Endothelial cell of umbilical vein (primary cell): ENCODE results near the gene GAS2L3. TPM values are rescaled to one million over a fixed set of nuclear protein-coding genes. Genes with fewer than 3 reads are reported as not detected.

Source experiments
- BruUV-seq: library from RNA; stranded (reverse); fragments of 400-500 nt; replicated peaks from 2 replicates; lab custom pipeline; 2021; lab: Mats Ljungman, UMichigan
- CTCF ChIA-PET: fragments of 300-600, 350-600 bp; sonication (Branson Sonifier 250); formaldehyde crosslinking; loops from one replicate; lab custom pipeline; 2021; ENCODE audit warnings: antibody characterized with exemption, inconsistent platforms; lab: Charles Lee
- POLR2A ChIA-PET: fragments of 300-600, 350-600 bp; sonication (Branson Sonifier 250); formaldehyde crosslinking; loops from one replicate; lab custom pipeline; 2021; ENCODE audit warnings: antibody characterized with exemption, inconsistent platforms; lab: Charles Lee
- DNase-seq: peaks from one replicate; pipeline ENCODE4 v3.0.0-alpha.2; 2011; ENCODE audit warnings: low read depth, low spot score
- FAIRE-seq: peaks from 2 replicates; lab custom pipeline; 2011; peaks lifted over from hg19 to GRCh38; lab: Jason Lieb, UNC
- H2AFZ ChIP-seq: 2 replicates; pipeline ENCODE4 v1.6.0; 2012; ENCODE audit warnings: low read depth, low read length, control low read depth, inconsistent platforms
- H3K27ac ChIP-seq: 2 replicates; pipeline ENCODE4 v1.5.1; 2011; ENCODE audit warnings: low read depth, mild to moderate bottlenecking, control low read depth, low read length, moderate library complexity; ENCODE audit not compliant: insufficient read depth
- H3K27me3 ChIP-seq, 2 experiments: 2 replicates each; pipeline versions ENCODE4 v1.6.0 to v1.6.1; 2011; ENCODE audit warnings: low read length in 2 of 2, mixed read lengths in 1 of 2; ENCODE audit not compliant: control insufficient read depth in 2 of 2, insufficient read depth in 2 of 2
- H3K36me3 ChIP-seq, 2 experiments: 2 replicates in 1 of 2; 3 replicates in 1 of 2; pipeline ENCODE4 v1.5.1; 2011; ENCODE audit warnings: low read length in 2 of 2, mild to moderate bottlenecking in 1 of 2, moderate library complexity in 1 of 2; ENCODE audit not compliant: control insufficient read depth in 2 of 2, insufficient read depth in 2 of 2; ENCODE audit errors: extremely low read depth in 1 of 2
- H3K4me1 ChIP-seq: 3 replicates; pipeline ENCODE4 v1.5.1; 2011; ENCODE audit warnings: mild to moderate bottlenecking, low read length; ENCODE audit not compliant: control insufficient read depth, insufficient read depth; ENCODE audit errors: extremely low read depth
- H3K4me2 ChIP-seq: 2 replicates; pipeline ENCODE4 v1.6.1; 2011; ENCODE audit warnings: low read length, control low read depth, mixed read lengths; ENCODE audit not compliant: insufficient read depth
- H3K4me3 ChIP-seq, 3 experiments: fragments of 200-600 bp in 1 of 3; sonication (generic), shearing (Covaris generic) in 1 of 3; replicated peaks in 1 of 3; 2 replicates each; pipeline ENCODE4 v1.5.1; 2011 to 2016; ENCODE audit warnings: control low read depth in 3 of 3, low read length in 3 of 3, mild to moderate bottlenecking in 2 of 3, inconsistent platforms in 1 of 3, low read depth in 1 of 3, moderate library complexity in 1 of 3; ENCODE audit not compliant: insufficient read depth in 1 of 3
- H3K79me2 ChIP-seq: 2 replicates; pipeline ENCODE4 v1.6.0; 2012; ENCODE audit warnings: low read length, inconsistent platforms; ENCODE audit not compliant: control insufficient read depth, insufficient read depth
- H3K9ac ChIP-seq: replicated peaks from 2 replicates; pipeline ENCODE3; 2011; ENCODE audit warnings: low read length, control low read depth; ENCODE audit not compliant: insufficient read depth; ENCODE audit errors: extremely low read depth
- H3K9me1 ChIP-seq: replicated peaks from 3 replicates; pipeline ENCODE4 v1.6.0; 2011; ENCODE audit warnings: mild to moderate bottlenecking, low read length; ENCODE audit not compliant: control insufficient read depth, insufficient read depth; ENCODE audit errors: extremely low read depth
- H3K9me3 ChIP-seq: replicated peaks from 2 replicates; pipeline ENCODE4 v1.5.1; 2012; ENCODE audit warnings: low read length, inconsistent platforms; ENCODE audit not compliant: control insufficient read depth, insufficient read depth
- H4K20me1 ChIP-seq: replicated peaks from 2 replicates; pipeline ENCODE3; 2011; ENCODE audit warnings: mild to moderate bottlenecking, low read length; ENCODE audit not compliant: control insufficient read depth, insufficient read depth; ENCODE audit errors: extremely low read depth
- EZH2 ChIP-seq: IDR thresholded peaks from 2 replicates; pipeline ENCODE4 v1.6.1; 2012; ENCODE audit warnings: borderline replicate concordance, low read depth, mild to moderate bottlenecking, moderate library complexity, low read length, inconsistent platforms; ENCODE audit not compliant: severe bottlenecking
- FOS ChIP-seq: IDR thresholded peaks from 2 replicates; pipeline ENCODE4 v1.6.1; 2011; ENCODE audit warnings: mild to moderate bottlenecking, low read length, moderate library complexity, borderline replicate concordance; ENCODE audit not compliant: insufficient read depth
- GATA2 ChIP-seq: IDR thresholded peaks from 2 replicates; pipeline ENCODE4 v1.7.0; 2011; ENCODE audit warnings: low read depth, mild to moderate bottlenecking, moderate library complexity, mixed read lengths, low read length; ENCODE audit not compliant: insufficient read length, insufficient read depth
- JUN ChIP-seq: IDR thresholded peaks from 2 replicates; pipeline ENCODE4 v1.6.1; 2011; ENCODE audit warnings: borderline replicate concordance, low read depth; ENCODE audit not compliant: insufficient read length, insufficient read depth
- MYC ChIP-seq: IDR thresholded peaks from one replicate; pipeline ENCODE4 v1.6.1; 2011; ENCODE audit warnings: mild to moderate bottlenecking, low read depth, low read length
- POLR2A ChIP-seq: IDR thresholded peaks from 2 replicates; pipeline ENCODE4 v1.6.1; 2012; ENCODE audit warnings: low read depth, mild to moderate bottlenecking, control low read depth, low read length
- POLR2AphosphoS5 ChIP-seq: IDR thresholded peaks from 2 replicates; pipeline ENCODE4 v1.6.1; 2012; ENCODE audit warnings: low read depth, mild to moderate bottlenecking, control low read depth, low read length, moderate library complexity; ENCODE audit not compliant: insufficient read depth
- dilution Hi-C: fragments of 300-500 bp; cut with MboI; formaldehyde crosslinking; loops from one replicate; pipeline ENCODE4 v1.15.0; 2019; ENCODE audit warnings: low sequenced_read_pairs; ENCODE audit not compliant: extremely low pct_ligation_motif_present
- intact Hi-C: fragments of 100-400 bp; cut with micrococcal nuclease; formaldehyde crosslinking; loops from one replicate; pipeline ENCODE4 v1.10.0; 2022
- polyA plus RNA-seq, 4 experiments: library from polyadenylated mRNA; depleted of rRNA in 3 of 4; stranded (reverse) in 3 of 4; unstranded in 1 of 4; fragments of >200 nt; gene quantifications; 2 replicates each; pipeline versions ENCODE4 v1.2.1 to v1.2.3, GENCODE V29; 2011 to 2012; ENCODE audit warnings: missing spikeins in 1 of 4
- total RNA-seq: library from RNA; stranded (reverse); gene quantifications from 2 replicates; pipeline ENCODE4 v1.2.3, GENCODE V29; 2021
- TF ChIP-seq, protein P1 (sequence below), 2 donors: IDR thresholded peaks; 1 replicate in 1 of 2; 2 replicates in 1 of 2; pipeline ENCODE4 v1.5.1; 2011; ENCODE audit warnings: low read length in 2 of 2, mild to moderate bottlenecking in 2 of 2, moderate library complexity in 2 of 2, control low read depth in 1 of 2, inconsistent platforms in 1 of 2, low read depth in 1 of 2; ENCODE audit not compliant: insufficient read depth in 1 of 2; ENCODE audit errors: extremely low read depth in 1 of 2
- TF ChIP-seq, protein P2 (sequence below): IDR thresholded peaks from 2 replicates; pipeline ENCODE4 v1.6.1; 2011; ENCODE audit not compliant: insufficient read depth, insufficient read length

The GAS2L3 gene
- total and polyA plus RNA-seq, 2 donors (not counting 3 experiments of a cell fraction or from before 2014, with no cell fraction given), result 6.5 to 47.1 TPM

DNA sequence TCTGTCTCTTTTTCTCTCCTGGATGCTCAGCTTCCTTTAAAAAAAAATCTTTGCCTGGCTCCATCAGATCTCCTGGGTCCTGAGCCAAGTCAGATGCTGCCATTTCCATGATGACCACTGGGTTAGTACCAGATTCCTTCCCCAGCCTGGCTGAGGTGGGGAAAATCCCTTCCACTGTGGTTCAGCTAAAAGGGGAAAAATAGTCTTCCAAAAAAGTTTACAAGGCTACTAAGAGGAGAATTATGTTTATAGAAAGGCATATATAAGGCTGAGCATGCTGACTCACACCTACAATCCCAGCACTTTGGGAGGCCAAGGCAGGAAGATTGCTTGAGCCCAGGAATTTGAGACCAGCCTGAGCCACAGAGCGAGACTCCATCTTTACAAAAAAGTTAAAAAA, 28.4 kb upstream of the GAS2L3 start:
- no peak for DNase-seq

DNA sequence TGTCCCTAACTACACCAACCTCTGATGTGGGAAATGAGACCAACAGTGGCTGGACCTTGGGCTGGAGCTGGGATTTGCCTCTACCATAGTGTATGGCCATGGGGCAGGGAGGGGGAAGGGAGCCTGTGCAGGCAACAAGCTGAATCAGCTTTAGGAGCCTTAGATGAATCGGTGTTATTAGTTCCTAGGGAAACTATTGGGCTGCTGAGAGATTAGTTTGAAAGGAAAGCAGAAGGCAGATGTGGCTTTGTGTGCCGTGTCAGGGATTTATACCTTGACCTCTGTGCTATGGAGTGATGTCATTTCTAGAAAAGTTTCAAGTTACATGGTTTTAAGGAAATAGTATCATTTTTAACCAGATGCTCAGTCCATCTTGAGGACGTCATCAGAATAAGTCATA, 19.5 kb upstream of the GAS2L3 start:
- Histone ChIP-seq H3K27me3 (peaks cover 2% of the 10 kb centered on the region in 2 experiments), H3K9me1 (no peaks in the 10 kb centered on the region), H3K4me1 (peaks cover 3% of the 10 kb centered on the region), H3K36me3 (no peaks in the 10 kb centered on the region), H4K20me1 (no peaks in the 10 kb centered on the region), H3K9me3 (no peaks in the 10 kb centered on the region), H3K4me2 (no peak overlapping the region), H3K4me3 (no peak overlapping the region), H3K9ac (no peak overlapping the region), H3K27ac (no peak overlapping the region), H3K79me2 (no peaks in the 10 kb centered on the region), H2AFZ (no peak overlapping the region)
- FAIRE-seq (no peak), DNase-seq (no peak)
- POLR2A ChIA-PET, result no interaction called here
- TF ChIP-seq POLR2AphosphoS5 (no peak), JUN (no peak), GATA2 (no peak), FOS (no peak), MYC (no peak), POLR2A (no peak), EZH2 (no peak)
- TF ChIP-seq, protein P1, sequence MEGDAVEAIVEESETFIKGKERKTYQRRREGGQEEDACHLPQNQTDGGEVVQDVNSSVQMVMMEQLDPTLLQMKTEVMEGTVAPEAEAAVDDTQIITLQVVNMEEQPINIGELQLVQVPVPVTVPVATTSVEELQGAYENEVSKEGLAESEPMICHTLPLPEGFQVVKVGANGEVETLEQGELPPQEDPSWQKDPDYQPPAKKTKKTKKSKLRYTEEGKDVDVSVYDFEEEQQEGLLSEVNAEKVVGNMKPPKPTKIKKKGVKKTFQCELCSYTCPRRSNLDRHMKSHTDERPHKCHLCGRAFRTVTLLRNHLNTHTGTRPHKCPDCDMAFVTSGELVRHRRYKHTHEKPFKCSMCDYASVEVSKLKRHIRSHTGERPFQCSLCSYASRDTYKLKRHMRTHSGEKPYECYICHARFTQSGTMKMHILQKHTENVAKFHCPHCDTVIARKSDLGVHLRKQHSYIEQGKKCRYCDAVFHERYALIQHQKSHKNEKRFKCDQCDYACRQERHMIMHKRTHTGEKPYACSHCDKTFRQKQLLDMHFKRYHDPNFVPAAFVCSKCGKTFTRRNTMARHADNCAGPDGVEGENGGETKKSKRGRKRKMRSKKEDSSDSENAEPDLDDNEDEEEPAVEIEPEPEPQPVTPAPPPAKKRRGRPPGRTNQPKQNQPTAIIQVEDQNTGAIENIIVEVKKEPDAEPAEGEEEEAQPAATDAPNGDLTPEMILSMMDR (IDR thresholded peaks at IDR 0.05; ENCODE audit: extremely low read depth in 1 of 2, insufficient read depth in 1 of 2, low read depth in 1 of 2, low read length in 2 of 2), result no peak
- TF ChIP-seq, protein P2, sequence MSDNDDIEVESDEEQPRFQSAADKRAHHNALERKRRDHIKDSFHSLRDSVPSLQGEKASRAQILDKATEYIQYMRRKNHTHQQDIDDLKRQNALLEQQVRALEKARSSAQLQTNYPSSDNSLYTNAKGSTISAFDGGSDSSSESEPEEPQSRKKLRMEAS, result no peak
- intact Hi-C loops, result loop anchor here (1.0 to 10.0 kb wide), 11 partner anchors 19 to 1511 kb away; partner anchors contain the start of genes BLTP3B and GAS2L3
- CTCF ChIA-PET, result interaction anchor here (1.0 to 3.5 kb wide), 13 partner anchors 9 to 1510 kb away, joined by 3 to 63 read pairs (median 8); no protein-coding TSS in a partner anchor
- no TSS peak for BruUV-seq
- dilution Hi-C loops, result no loop called here

More for the DNA sequence above, 28.4 kb upstream of the GAS2L3 start:
- Histone ChIP-seq H3K36me3 (no peaks in the 10 kb centered on the region), H3K27me3 (no peaks in the 10 kb centered on the region), H3K9me3 (no peaks in the 10 kb centered on the region), H3K27ac (no peak overlapping the region), H3K4me2 (no peak overlapping the region), H2AFZ (no peak overlapping the region), H3K9ac (no peak overlapping the region), H3K4me3 (no peak overlapping the region), H3K9me1 (no peaks in the 10 kb centered on the region), H4K20me1 (no peaks in the 10 kb centered on the region), H3K79me2 (no peaks in the 10 kb centered on the region), H3K4me1 (no peaks in the 10 kb centered on the region)
- TF ChIP-seq EZH2 (no peak), MYC (no peak), GATA2 (no peak), FOS (no peak), POLR2A (no peak), JUN (no peak), POLR2AphosphoS5 (no peak)
- TF ChIP-seq, protein P2, result no peak
- FAIRE-seq, result no peak
- ChIA-PET CTCF (interaction anchor here (1.4 kb wide), 1 partner anchor 9 kb away, joined by 4 read pairs; no protein-coding TSS in a partner anchor), POLR2A (no interaction called here)
- intact Hi-C loops, result no loop called here
- dilution Hi-C loops, result no loop called here
- no TSS peak for BruUV-seq
